Caco-2 (cell line): ENCODE data around the gene ATP6V1F. TPM values are rescaled to one million over a fixed set of nuclear protein-coding genes. Genes with fewer than 3 reads are reported as not detected.
A peak's percentile ranks its signal among the peaks of the same experiment; 100 is the strongest.

Source experiments
- BruUV-seq: library from RNA; stranded (reverse); fragments of 400-500 nt; replicated peaks from 2 replicates; lab custom pipeline; 2021; lab: Mats Ljungman, UMichigan
- CTCF ChIA-PET: fragments of 300-600 bp; sonication (Branson Sonifier 250); formaldehyde crosslinking; loops from one replicate; lab custom pipeline; 2022; ENCODE audit warnings: antibody characterized with exemption; lab: Charles Lee
- POLR2A ChIA-PET: fragments of 300-600 bp; sonication (Branson Sonifier 250); formaldehyde crosslinking; loops from one replicate; lab custom pipeline; 2022; ENCODE audit warnings: antibody characterized with exemption; lab: Charles Lee
- DNase-seq, 2 experiments: peaks; one replicate each; pipeline versions ENCODE4 v3.0.0 to v3.0.0-alpha.2; 2020 to 2022
- H3K27me3 ChIP-seq: replicated peaks from 2 replicates; pipeline ENCODE4 v1.6.0; 2011; ENCODE audit warnings: low read length; ENCODE audit not compliant: control insufficient read depth, insufficient read depth
- H3K36me3 ChIP-seq: 2 replicates; pipeline ENCODE4 v1.5.1; 2011; ENCODE audit warnings: low read length; ENCODE audit not compliant: control insufficient read depth, insufficient read depth
- H3K4me1 ChIP-seq: fragments of 250-450 bp; sonication (Bioruptor Pico); 2 replicates; pipeline ENCODE4 v1.5.1; 2020; ENCODE audit warnings: mild to moderate bottlenecking
- H3K4me3 ChIP-seq: 2 replicates; pipeline ENCODE4 v1.5.1; 2011; ENCODE audit warnings: low read depth, mild to moderate bottlenecking, control low read depth, low read length
- H3K9me3 ChIP-seq: fragments of 250-450 bp; sonication (Bioruptor Pico); 2 replicates; pipeline ENCODE4 v1.5.1; 2020; ENCODE audit warnings: mild to moderate bottlenecking, moderate library complexity
- H3K27ac Mint-ChIP-seq: one replicate; pipeline ENCODE4 v1.8.0; 2022; ENCODE audit warnings: mixed read lengths; ENCODE audit not compliant: unreplicated experiment
- H3K27me3 Mint-ChIP-seq: one replicate; pipeline ENCODE4 v1.8.0; 2022; ENCODE audit warnings: mixed read lengths; ENCODE audit not compliant: insufficient read depth, unreplicated experiment
- H3K36me3 Mint-ChIP-seq: one replicate; pipeline ENCODE4 v1.8.0; 2022; ENCODE audit warnings: mild to moderate bottlenecking, mixed read lengths; ENCODE audit not compliant: insufficient read depth, unreplicated experiment
- H3K4me1 Mint-ChIP-seq: one replicate; pipeline ENCODE4 v1.8.0; 2022; ENCODE audit warnings: low read depth, mixed read lengths; ENCODE audit not compliant: unreplicated experiment
- H3K4me3 Mint-ChIP-seq: one replicate; pipeline ENCODE4 v1.8.0; 2022; ENCODE audit warnings: mild to moderate bottlenecking, moderate library complexity, mixed read lengths; ENCODE audit not compliant: unreplicated experiment
- H3K9me3 Mint-ChIP-seq: one replicate; pipeline ENCODE4 v1.8.0; 2022; ENCODE audit warnings: mixed read lengths; ENCODE audit not compliant: unreplicated experiment
- intact Hi-C: fragments of 100-400 bp; cut with micrococcal nuclease; formaldehyde crosslinking; loops from one replicate; pipeline ENCODE4 v1.10.0; 2022; ENCODE audit not compliant: unreplicated experiment
- total RNA-seq: library from RNA; stranded (reverse); gene quantifications from 2 replicates; pipeline ENCODE4 v1.2.3, GENCODE V29; 2022
- TF ChIP-seq, protein P1 (sequence below), 2 experiments: fragments of 200-600 bp in 1 of 2; IDR thresholded peaks; 1 replicate in 1 of 2; 2 replicates in 1 of 2; pipeline versions ENCODE4 v1.5.1 to v1.8.0; 2011 to 2022; ENCODE audit warnings: antibody characterized with exemption in 1 of 2, control low read depth in 1 of 2, inconsistent platforms in 1 of 2, low read depth in 1 of 2, low read length in 1 of 2, mild to moderate bottlenecking in 1 of 2, moderate library complexity in 1 of 2; ENCODE audit not compliant: insufficient read depth in 1 of 2, severe bottlenecking in 1 of 2, unreplicated experiment in 1 of 2

ATP6V1F gene
- total RNA-seq, 1 experiment from 2014 or later = 162 TPM

DNA sequence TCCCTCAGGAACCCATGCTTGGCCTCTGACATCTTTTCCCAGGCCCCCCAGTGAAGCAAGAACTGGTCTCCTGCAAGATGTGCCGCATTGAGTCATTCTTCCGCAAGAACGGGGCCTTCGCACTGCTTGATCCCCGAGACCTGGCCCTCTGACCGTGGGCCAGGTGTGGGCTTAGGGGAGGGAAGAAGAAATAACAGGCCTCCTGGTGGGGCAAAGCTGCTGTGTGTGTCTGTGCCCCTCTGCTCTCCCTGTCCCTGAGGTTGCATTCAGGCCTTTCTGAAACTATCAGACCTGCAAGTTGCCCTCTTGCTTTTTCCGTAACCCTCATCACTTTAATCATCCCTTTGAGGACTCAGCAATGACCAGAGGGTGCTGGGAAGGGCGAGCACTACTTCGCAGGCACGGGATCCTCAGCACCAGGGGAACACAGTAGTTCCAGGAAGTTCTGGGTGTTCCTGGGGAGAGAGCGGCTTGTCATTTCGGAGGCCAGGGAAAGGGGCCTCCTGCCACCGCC, 6.0 kb downstream of the ATP6V1F start:
- TF ChIP-seq, protein P1, sequence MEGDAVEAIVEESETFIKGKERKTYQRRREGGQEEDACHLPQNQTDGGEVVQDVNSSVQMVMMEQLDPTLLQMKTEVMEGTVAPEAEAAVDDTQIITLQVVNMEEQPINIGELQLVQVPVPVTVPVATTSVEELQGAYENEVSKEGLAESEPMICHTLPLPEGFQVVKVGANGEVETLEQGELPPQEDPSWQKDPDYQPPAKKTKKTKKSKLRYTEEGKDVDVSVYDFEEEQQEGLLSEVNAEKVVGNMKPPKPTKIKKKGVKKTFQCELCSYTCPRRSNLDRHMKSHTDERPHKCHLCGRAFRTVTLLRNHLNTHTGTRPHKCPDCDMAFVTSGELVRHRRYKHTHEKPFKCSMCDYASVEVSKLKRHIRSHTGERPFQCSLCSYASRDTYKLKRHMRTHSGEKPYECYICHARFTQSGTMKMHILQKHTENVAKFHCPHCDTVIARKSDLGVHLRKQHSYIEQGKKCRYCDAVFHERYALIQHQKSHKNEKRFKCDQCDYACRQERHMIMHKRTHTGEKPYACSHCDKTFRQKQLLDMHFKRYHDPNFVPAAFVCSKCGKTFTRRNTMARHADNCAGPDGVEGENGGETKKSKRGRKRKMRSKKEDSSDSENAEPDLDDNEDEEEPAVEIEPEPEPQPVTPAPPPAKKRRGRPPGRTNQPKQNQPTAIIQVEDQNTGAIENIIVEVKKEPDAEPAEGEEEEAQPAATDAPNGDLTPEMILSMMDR (IDR thresholded peaks at IDR 0.05; ENCODE audit: insufficient read depth in 1 of 2, low read depth in 1 of 2, low read length in 1 of 2, severe bottlenecking in 1 of 2, unreplicated experiment in 1 of 2) = no peak
- no peak overlapping the region for H3K27ac Mint-ChIP-seq
- H3K4me3 Mint-ChIP-seq = peak overlapping the region; percentile 79
- H3K4me1 ChIP-seq = peaks cover 14% of the 10 kb centered on the region; the same call in 1 of the 2 replicates
- H3K9me3 ChIP-seq = no peaks in the 10 kb centered on the region
- POLR2A ChIA-PET = interaction anchor here (1.5 kb wide), 1 partner anchor 9 kb away, joined by 4 read pairs; no protein-coding TSS in a partner anchor
- intact Hi-C loops = loop anchor here (1.0 kb wide), 1 partner anchor 12 kb away; no protein-coding TSS in a partner anchor
- CTCF ChIA-PET = interaction anchor here (1.5 to 1.8 kb wide), 3 partner anchors 9 to 40 kb away, joined by 4 to 5 read pairs (median 5); no protein-coding TSS in a partner anchor
- H3K27me3 Mint-ChIP-seq = peaks cover 3% of the 10 kb centered on the region
- no peaks in the 10 kb centered on the region; the same call in none of the 2 replicates for H3K36me3 ChIP-seq
- no peak for DNase-seq
- H3K36me3 Mint-ChIP-seq = peaks cover 5% of the 10 kb centered on the region
- H3K27me3 ChIP-seq = no peaks in the 10 kb centered on the region
- no peaks in the 10 kb centered on the region for H3K9me3 Mint-ChIP-seq
- peaks cover 7% of the 10 kb centered on the region for H3K4me1 Mint-ChIP-seq
- H3K4me3 ChIP-seq = peak overlapping the region; percentile 57
- BruUV-seq = no TSS peak

DNA sequence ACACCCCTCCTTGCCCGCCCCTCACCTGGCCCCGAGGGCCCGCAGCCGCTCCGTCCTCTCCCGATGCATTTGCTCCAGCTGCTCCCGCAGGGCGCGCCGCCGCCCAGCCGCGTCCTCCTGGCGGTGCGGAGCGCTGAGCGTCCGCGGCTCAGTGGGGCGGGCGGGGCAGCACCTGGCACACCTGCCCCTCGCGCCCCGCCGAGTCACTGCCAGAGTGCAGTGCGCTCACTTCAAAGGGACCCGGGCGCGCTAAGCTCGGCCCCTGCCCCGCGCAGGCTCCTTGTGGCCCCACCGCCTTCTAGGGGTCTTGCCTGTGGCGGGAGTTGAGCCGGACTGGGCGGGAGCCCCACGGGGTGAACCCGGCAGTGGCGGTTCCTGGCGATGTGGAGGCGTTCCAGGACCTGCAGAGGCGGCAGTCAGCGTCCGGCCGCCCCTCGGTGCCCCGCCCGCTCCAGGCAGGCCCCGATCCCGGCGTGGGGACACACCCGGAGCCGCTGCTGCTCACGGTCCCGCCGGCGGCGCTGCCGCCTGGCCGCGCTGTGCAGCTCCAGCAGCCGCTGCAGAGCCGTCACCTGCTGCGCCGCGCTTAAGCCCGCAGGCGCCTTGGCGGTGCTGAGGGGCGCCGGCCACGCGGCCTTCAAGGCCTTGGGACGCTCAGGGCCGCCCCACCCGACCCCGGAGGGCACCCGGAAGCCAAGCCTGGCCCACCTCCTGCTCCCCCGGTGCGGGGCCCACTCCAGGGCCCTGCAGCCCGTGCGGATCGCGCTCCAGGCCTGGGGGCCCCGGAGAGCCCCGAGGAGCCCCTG, 6.7 kb downstream of the ATP6V1F start:
- peaks cover 3% of the 10 kb centered on the region for H3K27me3 Mint-ChIP-seq
- no peak overlapping the region for H3K27ac Mint-ChIP-seq
- Histone ChIP-seq H3K9me3 (no peaks in the 10 kb centered on the region), H3K4me3 (peak overlapping the region; percentile 57), H3K36me3 (no peaks in the 10 kb centered on the region; the same call in 1 of the 2 replicates), H3K27me3 (no peaks in the 10 kb centered on the region), H3K4me1 (peaks cover 12% of the 10 kb centered on the region; the same call in 1 of the 2 replicates)
- POLR2A ChIA-PET = interaction anchor here (0.9 to 1.5 kb wide), 3 partner anchors 10 to 131 kb away, joined by 3 to 4 read pairs (median 3); no protein-coding TSS in a partner anchor
- DNase-seq = peak; percentile 66 to 79
- intact Hi-C loops = loop anchor here (1.0 kb wide), 1 partner anchor 11 kb away; no protein-coding TSS in a partner anchor
- H3K9me3 Mint-ChIP-seq = no peaks in the 10 kb centered on the region
- no TSS peak for BruUV-seq
- H3K4me1 Mint-ChIP-seq = peaks cover 7% of the 10 kb centered on the region
- H3K36me3 Mint-ChIP-seq = peaks cover 5% of the 10 kb centered on the region
- H3K4me3 Mint-ChIP-seq = peak overlapping the region; percentile 79
- CTCF ChIA-PET = interaction anchor here (0.8 to 1.8 kb wide), 4 partner anchors 9 to 41 kb away, joined by 3 to 5 read pairs (median 4); no protein-coding TSS in a partner anchor
- TF ChIP-seq, protein P1 (IDR thresholded peaks at IDR 0.05; ENCODE audit: insufficient read depth in 1 of 2, low read depth in 1 of 2, low read length in 1 of 2, severe bottlenecking in 1 of 2, unreplicated experiment in 1 of 2) = peak in 1 of 2 experiments; percentile 10

DNA sequence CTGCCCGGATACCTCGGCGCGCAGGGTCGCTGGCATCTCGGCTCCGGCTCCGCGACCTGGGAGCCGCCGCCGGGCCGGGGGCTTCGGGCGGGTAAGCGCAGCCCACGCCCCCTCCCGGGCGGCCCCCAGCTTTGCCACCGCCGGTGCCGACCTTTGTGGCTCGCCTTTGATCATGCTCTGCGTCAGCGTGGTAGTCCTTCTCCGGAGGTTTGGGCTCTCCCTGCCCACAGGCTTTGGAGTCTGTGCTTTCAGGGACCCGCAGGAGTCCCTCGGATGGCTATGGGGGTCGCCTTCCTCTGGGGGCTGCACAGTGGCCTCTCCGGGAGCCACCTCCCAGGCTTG, 7.3 kb downstream of the ATP6V1F start:
- intact Hi-C loops = loop anchor here (1.0 kb wide), 1 partner anchor 10 kb away; no protein-coding TSS in a partner anchor
- no peaks in the 10 kb centered on the region for H3K9me3 ChIP-seq
- TF ChIP-seq, protein P1 (IDR thresholded peaks at IDR 0.05; ENCODE audit: insufficient read depth in 1 of 2, low read depth in 1 of 2, low read length in 1 of 2, severe bottlenecking in 1 of 2, unreplicated experiment in 1 of 2) = peak in 1 of 2 experiments; percentile 12
- H3K27me3 ChIP-seq = no peaks in the 10 kb centered on the region
- peaks cover 12% of the 10 kb centered on the region; the same call in 1 of the 2 replicates for H3K4me1 ChIP-seq
- peak overlapping the region; percentile 84 for H3K27ac Mint-ChIP-seq
- no peaks in the 10 kb centered on the region for H3K9me3 Mint-ChIP-seq
- no peaks in the 10 kb centered on the region; the same call in 1 of the 2 replicates for H3K36me3 ChIP-seq
- POLR2A ChIA-PET = interaction anchor here (0.9 to 1.0 kb wide), 2 partner anchors 23 to 132 kb away, joined by 3 read pairs; no protein-coding TSS in a partner anchor
- H3K36me3 Mint-ChIP-seq = peaks cover 5% of the 10 kb centered on the region
- no TSS peak for BruUV-seq
- CTCF ChIA-PET = interaction anchor here (0.8 to 1.8 kb wide), 3 partner anchors 10 to 42 kb away, joined by 3 to 4 read pairs (median 4); no protein-coding TSS in a partner anchor
- H3K4me3 ChIP-seq = peak overlapping the region; percentile 57
- H3K4me3 Mint-ChIP-seq = peak overlapping the region; percentile 79
- H3K4me1 Mint-ChIP-seq = peaks cover 7% of the 10 kb centered on the region
- peaks cover 3% of the 10 kb centered on the region for H3K27me3 Mint-ChIP-seq
- DNase-seq = no peak
